Activated CD8-positive, alpha-beta memory T cell treated with anti-CD3 and anti-CD28 coated beads, Interleukin-2, amount 50 U/mL, for 4 hours (primary cell): ENCODE data around the gene MARK3.
A peak's percentile ranks its signal among the peaks of the same experiment; 100 is the strongest.

Source experiments
- DNase-seq: peaks from one replicate; pipeline ENCODE4 v3.0.0-alpha.2; 2020

Gene MARK3

GRCh38 chr14:103528146-103528586 lies 143.0 kb downstream of the MARK3 start:
- DNase-seq: no peak

DNA sequence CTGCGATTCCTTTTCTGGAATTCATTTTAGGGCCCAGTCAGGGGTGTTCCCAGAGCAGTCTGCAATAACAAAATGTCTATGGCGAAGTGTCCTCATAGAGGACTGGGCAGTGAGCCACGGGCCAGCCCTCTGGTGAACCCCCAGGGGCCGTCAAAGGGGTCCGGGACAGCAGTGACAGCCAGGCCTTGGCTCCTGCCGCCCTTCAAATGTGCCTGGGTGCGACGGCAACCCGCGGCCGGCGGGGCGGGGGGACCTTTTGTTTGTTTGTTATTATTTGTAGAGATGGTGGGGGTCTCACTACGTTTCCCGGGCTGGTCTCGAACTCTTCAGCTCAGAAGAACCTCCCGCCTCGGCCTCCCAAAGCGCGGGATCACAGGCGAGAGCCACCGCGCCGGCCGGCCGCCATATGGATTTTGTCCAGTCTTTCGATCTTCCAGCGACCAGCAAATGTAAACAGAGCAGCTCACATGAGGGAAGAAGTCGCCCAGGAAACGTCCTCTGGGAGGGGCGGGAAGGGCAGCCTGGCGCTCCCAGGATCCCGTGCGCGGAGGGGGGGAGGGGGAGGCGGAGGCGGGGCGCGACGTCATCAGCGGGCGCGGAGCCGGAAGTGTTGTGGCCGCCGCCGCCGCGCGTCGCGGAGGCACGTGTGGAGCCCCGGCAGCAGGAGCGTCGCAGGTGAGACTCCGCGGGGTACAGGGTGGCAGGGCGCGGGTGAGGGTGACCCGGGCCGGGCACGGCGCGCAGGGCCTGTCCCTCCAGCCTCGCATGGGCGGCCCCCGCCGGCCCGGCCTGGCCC lies 143.6 kb downstream of the MARK3 start, which contains the start of gene TRMT61A:
TSS of gene TRMT61A (plus strand) at position 610 of the 796 bp plus-strand sequence. CDS start 783 bp downstream, outside the sequence.
- DNase-seq: peak; percentile 76

DNA sequence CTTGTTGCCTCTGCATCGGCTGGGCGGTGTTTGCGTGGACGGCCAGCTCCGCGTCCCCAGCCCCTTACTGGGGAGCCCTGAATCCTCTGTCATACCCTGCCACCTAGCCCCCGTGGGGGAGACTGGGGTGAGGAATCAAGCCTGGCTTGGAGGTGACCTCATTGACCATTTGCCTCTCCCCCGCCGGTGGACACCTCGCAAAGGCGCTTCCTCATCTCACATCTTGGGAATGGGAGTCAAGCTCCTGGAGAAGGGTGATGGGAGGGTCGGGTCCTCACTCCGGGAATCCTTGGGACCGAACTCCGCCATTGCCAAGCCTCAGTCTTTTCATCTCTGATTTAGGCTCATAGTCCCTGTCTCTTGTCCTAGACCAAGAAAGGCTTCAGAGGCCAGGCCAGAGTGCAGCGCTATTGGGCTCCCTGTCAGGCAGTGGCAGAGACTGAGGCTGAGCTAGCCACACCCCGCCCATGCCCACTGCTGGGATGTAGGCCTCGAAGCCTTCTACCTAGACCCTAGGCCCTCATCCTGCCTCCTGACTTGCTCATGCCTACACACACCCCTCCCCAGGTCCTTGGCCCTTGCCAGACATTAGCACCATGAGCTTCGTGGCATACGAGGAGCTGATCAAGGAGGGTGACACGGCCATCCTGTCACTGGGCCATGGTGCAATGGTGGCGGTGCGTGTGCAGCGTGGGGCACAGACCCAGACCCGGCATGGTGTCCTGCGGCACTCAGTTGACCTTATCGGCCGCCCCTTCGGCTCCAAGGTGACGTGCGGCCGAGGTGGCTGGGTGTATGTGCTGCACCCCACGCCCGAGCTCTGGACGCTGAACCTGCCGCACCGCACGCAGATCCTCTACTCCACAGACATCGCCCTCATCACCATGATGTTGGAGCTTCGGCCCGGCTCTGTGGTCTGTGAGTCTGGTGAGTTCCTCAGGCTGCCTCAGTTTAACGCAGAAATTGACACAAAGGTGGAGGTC lies 144.5 kb downstream of the MARK3 start:
- DNase-seq: no peak

GRCh38 chr14:103530390-103530789 lies 145.2 kb downstream of the MARK3 start:
- no peak for DNase-seq

DNA sequence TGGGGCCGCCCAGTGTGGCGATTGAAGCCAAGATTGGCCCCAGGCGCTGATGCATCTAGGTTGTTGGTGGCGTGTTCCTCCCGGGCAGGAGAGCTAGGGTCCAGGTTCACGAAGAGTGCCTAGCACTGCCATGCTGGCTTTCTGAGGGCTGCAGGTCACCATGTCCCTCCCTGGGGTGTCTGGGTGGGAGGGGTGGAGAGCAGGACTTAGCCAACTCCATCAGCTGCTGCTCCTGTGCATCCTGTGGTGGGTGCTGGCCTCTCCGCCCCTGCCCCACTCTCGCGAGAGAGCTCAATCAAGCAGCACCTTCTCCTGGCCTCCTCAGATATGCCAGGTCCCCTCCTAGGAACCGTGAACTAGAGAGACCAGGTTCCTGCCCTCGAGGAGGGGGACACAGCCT lies 145.6 kb downstream of the MARK3 start:
- no peak for DNase-seq

DNA sequence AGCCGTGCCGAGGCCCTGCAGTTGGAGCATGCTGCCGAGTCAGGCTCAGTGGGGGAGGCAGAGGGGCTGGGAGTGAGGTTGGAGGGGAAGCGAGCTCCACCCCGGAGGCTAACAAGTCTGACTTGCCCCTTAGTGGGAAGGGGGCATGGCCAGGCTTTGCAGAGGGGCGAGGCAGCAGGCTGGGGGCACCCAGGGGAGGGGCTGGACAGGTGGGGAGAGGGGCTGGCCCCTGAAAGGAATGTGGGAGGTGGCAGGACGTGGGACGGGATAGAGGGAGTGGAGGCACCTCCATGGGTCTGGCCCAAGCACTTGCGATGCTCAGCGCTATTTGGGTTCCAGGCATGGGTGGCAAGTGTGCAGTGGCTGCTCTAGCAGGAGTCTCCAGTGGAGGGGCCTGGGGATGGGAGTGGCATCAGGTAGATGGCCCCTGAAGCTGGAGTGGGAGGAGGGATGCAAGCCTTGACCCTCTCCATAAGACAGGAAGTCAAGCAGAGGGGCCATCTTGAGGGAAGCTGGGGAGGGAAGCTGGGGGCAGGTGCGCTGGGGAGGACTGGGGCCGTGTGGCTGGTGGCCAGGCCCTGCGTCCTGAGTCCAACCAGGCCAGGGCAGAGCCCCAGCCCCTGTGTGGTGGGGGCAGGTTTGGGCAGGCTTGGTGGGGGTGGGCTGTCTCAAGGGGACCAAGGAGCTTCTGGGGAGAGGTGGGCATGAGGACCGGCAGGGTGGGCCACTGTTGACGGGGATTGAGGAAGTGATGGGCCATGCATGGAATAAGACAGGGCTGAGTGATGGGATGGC lies 146.4 kb downstream of the MARK3 start:
- no peak for DNase-seq

GRCh38 chr14:103532216-103533136 lies 147.3 kb downstream of the MARK3 start:
- DNase-seq: no peak

- DNase-seq: no peak
These were observed 148.2 kb downstream of the MARK3 start for GRCh38 chr14:103533137-103533998.

DNA sequence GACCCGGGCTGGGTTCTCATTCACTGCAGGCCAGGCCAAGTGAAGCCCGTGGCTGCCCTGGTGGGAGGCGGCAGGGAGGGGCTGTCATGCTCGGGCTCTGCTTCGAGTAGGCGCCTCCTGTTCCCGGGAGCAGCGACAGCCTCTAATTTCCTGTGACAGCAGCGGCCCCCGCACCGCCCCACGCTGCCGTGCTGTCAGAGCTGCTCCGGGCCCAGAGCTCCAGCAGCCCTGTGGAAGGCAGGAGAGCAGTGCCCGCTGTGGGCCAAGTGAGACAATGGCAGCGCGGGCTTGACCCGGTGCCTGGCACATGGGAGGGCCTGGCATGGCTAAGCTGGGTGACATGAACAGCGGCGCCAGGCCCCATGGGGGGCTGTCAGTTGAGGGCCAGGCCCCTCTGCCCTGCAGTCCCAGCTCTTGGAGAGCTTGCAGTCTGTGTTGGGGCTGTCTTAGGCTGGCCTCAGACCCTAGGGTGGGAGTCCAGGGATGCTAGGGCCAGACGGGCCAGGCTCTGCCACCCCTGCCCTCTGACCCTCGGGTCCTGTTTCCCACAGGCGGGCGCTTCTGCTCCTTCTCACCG lies 148.9 kb downstream of the MARK3 start:
- no peak for DNase-seq

DNA sequence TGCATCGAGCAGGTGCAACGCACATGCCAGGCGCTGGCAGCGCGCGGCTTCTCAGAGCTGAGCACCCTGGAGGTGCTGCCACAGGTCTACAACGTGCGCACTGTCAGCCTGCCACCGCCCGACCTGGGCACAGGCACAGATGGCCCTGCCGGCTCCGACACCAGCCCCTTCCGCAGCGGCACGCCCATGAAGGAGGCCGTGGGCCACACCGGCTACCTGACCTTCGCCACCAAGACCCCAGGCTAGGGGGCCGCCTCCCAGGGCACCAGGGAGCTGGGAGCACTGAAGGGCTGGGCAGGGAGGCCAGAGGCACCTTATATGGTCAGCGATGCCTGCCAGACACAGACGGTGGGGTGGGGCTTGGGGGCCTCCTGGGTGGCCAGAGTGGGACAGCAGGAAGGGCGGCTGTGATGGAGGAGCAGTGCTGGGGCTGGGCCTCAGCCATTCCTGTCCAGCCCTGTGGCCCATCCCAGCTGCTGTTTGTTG lies 149.4 kb downstream of the MARK3 start:
- DNase-seq: no peak

DNA sequence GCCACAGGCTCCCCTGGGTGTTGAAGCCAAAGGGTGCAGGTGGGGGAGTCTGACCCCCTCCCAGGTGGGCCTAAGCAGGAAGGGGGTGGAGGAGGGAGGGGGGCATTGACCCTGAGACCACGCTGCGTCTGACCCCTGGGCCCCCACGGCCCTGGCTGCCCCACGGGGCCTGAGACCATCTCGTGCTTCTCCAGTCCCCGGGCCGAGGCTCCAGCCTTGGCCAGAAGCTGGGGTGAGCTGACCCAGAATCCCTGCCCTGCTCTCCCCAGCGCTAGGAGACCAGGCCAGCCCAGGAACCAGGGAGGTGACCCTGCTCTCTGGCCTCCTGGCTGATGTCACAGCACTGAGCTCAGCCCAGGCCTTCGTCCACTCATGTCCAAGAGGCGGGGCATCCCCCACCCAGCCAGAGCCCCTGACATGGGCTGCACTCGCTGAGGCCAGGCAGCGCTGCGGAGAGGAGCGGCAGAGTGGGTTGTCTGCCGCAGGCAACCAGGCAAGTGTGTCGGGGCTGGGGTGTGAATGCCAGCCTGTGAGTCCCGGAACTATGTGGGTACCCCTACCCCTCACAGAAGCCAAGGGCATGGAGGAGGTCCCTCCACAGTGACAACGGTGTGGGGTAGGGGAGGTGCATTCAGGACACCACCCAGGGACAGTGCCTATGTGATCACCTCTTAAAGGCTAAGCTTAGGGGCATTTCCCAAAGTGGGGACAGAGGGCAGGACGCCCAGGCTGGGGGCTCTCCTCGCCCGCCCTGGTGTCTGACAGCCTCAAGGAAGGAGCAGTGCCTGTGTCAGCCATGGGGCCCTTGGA lies 150.1 kb downstream of the MARK3 start:
- DNase-seq: no peak

DNA sequence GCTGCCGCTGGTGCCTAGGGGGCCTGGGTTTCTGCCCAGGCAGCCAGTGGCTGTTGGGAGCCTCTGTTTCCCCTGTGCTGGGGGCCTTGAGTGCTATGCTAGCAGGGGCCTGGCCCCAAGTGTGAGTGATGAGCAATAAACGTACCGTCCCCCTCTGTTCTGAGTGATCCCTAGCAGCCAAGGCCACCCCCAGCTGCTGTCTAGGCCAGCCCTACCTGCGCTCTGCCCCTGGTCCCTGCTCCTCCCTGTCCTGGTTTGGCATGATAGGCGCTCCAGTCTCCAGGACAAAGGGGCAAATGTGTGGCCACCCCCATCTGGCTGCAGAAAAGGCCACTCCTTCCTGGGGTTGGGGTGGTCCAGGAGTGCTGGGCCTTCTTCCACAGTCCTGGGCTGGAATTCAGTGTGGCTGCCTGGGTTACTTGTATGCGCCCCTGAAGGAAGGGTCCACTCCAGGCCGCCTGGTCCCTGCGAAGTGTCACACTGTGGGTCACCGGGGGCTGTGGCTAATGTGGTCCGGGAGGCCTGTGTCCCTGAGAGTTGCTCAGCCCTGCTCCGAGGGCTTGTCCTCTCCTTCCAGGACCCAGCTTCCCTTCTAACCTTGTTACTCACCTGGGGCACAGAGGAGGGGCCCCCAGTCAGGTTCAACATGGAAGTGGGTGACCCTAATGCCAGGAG lies 150.8 kb downstream of the MARK3 start:
- no peak for DNase-seq

- no peak for DNase-seq
These were observed 151.5 kb downstream of the MARK3 start for GRCh38 chr14:103536693-103537092.

- DNase-seq: no peak
These were observed 152.2 kb downstream of the MARK3 start for GRCh38 chr14:103537175-103537990.

GRCh38 chr14:103538291-103539055 lies 153.3 kb downstream of the MARK3 start:
- no peak for DNase-seq

GRCh38 chr14:103539056-103539825 lies 154.0 kb downstream of the MARK3 start:
- DNase-seq: no peak
